ENCODE results near the gene TKFC.

Gene TKFC

DNA sequence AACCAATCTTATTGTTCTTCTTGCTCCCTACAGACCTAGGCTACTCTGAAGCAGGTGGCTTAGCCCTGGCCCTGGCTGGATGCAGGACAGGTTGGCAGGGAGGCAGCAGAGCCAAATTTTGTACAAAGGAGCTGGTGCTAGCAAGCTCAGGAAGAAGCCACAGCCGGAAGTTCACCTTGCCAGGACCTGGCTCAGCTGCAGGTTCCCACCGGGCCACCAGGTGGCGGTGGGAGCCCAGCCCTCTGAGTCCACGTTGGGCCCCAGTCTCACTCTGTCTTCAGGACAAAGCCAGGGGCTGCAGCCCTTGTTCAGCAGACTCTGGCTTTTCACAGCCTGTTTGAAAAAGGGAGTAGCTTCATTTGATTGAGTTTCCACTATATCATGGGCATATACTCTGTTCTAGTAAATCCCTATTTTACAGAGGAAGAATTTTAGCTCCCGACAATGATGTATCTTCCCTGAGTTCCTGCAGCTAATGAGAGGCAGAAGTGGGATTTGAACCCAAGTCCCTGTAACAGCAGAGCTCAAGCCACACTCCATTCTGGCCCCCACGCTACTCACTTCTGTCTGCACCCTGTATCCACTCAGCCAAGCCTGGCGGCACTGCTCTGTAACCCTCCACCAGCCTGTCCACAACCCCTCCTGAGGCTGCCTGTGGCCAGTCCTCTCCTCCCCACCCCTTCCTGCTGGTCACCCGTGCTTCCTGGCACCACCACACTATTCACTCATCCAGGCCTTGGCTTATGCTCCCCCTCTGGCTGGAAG, 3.3 kb downstream of the TKFC start (continued):
- TF ChIP-seq, protein P1, sequence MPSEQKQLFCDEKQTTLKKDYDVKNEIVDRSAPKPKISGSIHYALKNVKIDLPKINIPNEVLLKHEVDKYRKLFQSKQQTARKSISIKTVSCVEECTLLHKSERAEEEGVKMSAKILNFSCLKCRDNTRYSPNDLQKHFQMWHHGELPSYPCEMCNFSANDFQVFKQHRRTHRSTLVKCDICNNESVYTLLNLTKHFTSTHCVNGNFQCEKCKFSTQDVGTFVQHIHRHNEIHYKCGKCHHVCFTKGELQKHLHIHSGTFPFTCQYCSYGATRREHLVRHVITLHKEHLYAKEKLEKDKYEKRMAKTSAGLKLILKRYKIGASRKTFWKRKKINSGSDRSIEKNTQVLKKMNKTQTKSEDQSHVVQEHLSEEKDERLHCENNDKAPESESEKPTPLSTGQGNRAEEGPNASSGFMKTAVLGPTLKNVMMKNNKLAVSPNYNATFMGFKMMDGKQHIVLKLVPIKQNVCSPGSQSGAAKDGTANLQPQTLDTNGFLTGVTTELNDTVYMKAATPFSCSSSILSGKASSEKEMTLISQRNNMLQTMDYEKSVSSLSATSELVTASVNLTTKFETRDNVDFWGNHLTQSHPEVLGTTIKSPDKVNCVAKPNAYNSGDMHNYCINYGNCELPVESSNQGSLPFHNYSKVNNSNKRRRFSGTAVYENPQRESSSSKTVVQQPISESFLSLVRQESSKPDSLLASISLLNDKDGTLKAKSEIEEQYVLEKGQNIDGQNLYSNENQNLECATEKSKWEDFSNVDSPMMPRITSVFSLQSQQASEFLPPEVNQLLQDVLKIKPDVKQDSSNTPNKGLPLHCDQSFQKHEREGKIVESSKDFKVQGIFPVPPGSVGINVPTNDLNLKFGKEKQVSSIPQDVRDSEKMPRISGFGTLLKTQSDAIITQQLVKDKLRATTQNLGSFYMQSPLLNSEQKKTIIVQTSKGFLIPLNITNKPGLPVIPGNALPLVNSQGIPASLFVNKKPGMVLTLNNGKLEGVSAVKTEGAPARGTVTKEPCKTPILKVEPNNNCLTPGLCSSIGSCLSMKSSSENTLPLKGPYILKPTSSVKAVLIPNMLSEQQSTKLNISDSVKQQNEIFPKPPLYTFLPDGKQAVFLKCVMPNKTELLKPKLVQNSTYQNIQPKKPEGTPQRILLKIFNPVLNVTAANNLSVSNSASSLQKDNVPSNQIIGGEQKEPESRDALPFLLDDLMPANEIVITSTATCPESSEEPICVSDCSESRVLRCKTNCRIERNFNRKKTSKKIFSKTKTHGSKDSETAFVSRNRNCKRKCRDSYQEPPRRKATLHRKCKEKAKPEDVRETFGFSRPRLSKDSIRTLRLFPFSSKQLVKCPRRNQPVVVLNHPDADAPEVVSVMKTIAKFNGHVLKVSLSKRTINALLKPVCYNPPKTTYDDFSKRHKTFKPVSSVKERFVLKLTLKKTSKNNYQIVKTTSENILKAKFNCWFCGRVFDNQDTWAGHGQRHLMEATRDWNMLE (tag by site-specific recombination; conservative IDR thresholded peaks at IDR 0.05; ENCODE audit: low read depth): peak; percentile 59
- TF ChIP-seq, protein P2, sequence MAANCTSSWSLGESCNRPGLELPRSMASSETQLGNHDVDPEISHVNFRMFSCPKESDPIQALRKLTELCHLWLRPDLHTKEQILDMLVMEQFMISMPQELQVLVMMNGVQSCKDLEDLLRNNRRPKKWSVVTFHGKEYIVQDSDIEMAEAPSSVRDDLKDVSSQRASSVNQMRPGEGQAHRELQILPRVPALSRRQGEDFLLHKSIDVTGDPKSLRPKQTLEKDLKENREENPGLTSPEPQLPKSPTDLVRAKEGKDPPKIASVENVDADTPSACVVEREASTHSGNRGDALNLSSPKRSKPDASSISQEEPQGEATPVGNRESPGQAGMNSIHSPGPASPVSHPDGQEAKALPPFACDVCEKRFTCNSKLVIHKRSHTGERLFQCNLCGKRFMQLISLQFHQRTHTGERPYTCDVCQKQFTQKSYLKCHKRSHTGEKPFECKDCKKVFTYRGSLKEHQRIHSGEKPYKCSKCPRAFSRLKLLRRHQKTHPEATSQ (tag by site-specific recombination; IDR thresholded peaks at IDR 0.05): no peak
- TF ChIP-seq ZSCAN30 (tag by site-specific recombination; IDR thresholded peaks at IDR 0.05) (peak; percentile 49; the same call in 1 of the 2 replicates), ZNF654 (tag by site-specific recombination; IDR thresholded peaks at IDR 0.05; ENCODE audit: low read depth) (peak; percentile 61), ZFP69B (tag by site-specific recombination; IDR thresholded peaks at IDR 0.05) (peak; percentile 50; the same call in 1 of the 2 replicates)
- TF ChIP-seq, protein P3, sequence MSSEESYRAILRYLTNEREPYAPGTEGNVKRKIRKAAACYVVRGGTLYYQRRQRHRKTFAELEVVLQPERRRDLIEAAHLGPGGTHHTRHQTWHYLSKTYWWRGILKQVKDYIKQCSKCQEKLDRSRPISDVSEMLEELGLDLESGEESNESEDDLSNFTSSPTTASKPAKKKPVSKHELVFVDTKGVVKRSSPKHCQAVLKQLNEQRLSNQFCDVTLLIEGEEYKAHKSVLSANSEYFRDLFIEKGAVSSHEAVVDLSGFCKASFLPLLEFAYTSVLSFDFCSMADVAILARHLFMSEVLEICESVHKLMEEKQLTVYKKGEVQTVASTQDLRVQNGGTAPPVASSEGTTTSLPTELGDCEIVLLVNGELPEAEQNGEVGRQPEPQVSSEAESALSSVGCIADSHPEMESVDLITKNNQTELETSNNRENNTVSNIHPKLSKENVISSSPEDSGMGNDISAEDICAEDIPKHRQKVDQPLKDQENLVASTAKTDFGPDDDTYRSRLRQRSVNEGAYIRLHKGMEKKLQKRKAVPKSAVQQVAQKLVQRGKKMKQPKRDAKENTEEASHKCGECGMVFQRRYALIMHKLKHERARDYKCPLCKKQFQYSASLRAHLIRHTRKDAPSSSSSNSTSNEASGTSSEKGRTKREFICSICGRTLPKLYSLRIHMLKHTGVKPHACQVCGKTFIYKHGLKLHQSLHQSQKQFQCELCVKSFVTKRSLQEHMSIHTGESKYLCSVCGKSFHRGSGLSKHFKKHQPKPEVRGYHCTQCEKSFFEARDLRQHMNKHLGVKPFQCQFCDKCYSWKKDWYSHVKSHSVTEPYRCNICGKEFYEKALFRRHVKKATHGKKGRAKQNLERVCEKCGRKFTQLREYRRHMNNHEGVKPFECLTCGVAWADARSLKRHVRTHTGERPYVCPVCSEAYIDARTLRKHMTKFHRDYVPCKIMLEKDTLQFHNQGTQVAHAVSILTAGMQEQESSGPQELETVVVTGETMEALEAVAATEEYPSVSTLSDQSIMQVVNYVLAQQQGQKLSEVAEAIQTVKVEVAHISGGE (tag by site-specific recombination; conservative IDR thresholded peaks at IDR 0.05; ENCODE audit: low read depth): peak; percentile 35; the same call in 1 of the 2 replicates
- TF ChIP-seq, protein P4, sequence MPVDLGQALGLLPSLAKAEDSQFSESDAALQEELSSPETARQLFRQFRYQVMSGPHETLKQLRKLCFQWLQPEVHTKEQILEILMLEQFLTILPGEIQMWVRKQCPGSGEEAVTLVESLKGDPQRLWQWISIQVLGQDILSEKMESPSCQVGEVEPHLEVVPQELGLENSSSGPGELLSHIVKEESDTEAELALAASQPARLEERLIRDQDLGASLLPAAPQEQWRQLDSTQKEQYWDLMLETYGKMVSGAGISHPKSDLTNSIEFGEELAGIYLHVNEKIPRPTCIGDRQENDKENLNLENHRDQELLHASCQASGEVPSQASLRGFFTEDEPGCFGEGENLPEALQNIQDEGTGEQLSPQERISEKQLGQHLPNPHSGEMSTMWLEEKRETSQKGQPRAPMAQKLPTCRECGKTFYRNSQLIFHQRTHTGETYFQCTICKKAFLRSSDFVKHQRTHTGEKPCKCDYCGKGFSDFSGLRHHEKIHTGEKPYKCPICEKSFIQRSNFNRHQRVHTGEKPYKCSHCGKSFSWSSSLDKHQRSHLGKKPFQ (tag by site-specific recombination; IDR thresholded peaks at IDR 0.05): no peak

DNA sequence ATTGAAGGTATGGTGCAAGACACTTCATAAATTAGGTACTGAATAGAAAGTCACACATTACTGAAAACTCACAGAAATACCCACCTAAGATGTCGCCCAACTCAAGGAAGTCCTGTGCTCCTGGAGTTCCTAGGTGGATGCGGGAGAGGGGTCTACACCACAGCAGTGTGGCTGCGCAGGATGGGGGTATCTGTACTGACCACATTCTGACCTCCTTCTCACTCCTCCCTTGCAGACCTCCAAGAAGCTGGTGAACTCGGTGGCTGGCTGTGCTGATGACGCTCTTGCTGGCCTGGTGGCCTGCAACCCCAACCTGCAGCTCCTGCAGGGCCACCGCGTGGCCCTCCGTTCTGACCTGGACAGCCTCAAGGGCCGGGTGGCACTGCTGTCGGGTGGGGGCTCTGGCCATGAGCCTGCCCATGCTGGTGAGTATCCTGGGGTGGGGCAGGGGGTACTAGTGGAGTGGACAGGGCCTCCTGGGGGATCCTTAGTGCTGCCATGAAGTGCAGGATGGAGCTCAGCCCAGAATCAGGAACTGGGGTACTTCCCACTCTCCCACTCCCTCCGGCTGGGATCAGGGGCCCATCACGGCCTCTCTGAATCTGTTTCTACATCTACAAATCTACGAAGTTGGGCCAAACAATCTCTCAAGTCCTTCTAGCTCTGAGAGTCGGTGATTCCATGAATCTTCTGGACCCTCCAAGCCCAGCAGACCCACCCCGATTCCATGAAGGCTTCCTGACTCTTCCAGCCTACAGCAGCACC, 4.9 kb downstream of the TKFC start:
- peaks cover 0 to 40% of the 10 kb centered on the region in 2 experiments; a peak in 1 of 3 replicates for H3K36me3 ChIP-seq (ENCODE audit: control insufficient read depth in 2 of 2, insufficient read depth in 1 of 2, low read length in 2 of 2)
- H3K9me3 ChIP-seq (ENCODE audit: control insufficient read depth, insufficient read depth, low read depth, low read length): no peaks in the 10 kb centered on the region
- ChIA-PET POLR2A (interaction anchor here (2.8 kb wide), 1 partner anchor 55 kb away, joined by 13 read pairs; the partner anchor contains the start of gene TMEM216), CTCF (interaction anchor here (2.2 to 6.0 kb wide), 3 partner anchors 11 to 46 kb away, joined by 23 to 210 read pairs (median 69); partner anchors contain the start of genes CYB561A3 and TMEM138)
- H3K4me3 ChIP-seq (ENCODE audit: low read depth, low read length): no peak overlapping the region
- H3K27ac ChIP-seq (ENCODE audit: extremely low read depth, low read depth, low read length): no peak overlapping the region
- H3K4me1 ChIP-seq (ENCODE audit: control insufficient read depth, insufficient read depth, low read length): no peaks in the 10 kb centered on the region
- TF ChIP-seq, protein P5, sequence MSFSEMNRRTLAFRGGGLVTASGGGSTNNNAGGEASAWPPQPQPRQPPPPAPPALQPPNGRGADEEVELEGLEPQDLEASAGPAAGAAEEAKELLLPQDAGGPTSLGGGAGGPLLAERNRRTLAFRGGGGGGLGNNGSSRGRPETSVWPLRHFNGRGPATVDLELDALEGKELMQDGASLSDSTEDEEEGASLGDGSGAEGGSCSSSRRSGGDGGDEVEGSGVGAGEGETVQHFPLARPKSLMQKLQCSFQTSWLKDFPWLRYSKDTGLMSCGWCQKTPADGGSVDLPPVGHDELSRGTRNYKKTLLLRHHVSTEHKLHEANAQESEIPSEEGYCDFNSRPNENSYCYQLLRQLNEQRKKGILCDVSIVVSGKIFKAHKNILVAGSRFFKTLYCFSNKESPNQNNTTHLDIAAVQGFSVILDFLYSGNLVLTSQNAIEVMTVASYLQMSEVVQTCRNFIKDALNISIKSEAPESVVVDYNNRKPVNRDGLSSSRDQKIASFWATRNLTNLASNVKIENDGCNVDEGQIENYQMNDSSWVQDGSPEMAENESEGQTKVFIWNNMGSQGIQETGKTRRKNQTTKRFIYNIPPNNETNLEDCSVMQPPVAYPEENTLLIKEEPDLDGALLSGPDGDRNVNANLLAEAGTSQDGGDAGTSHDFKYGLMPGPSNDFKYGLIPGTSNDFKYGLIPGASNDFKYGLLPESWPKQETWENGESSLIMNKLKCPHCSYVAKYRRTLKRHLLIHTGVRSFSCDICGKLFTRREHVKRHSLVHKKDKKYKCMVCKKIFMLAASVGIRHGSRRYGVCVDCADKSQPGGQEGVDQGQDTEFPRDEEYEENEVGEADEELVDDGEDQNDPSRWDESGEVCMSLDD (tag by site-specific recombination; IDR thresholded peaks at IDR 0.05): no peak
- TF ChIP-seq ZNF19 (tag by site-specific recombination; IDR thresholded peaks at IDR 0.05; ENCODE audit: low read depth) (no peak), GFI1B (tag by site-specific recombination; IDR thresholded peaks at IDR 0.05) (no peak), ZNF521 (tag by site-specific recombination; IDR thresholded peaks at IDR 0.05) (no peak), ZNF416 (tag by site-specific recombination; IDR thresholded peaks at IDR 0.05) (no peak), ZNF629 (tag by site-specific recombination; IDR thresholded peaks at IDR 0.05) (no peak), ZNF670 (tag by site-specific recombination; IDR thresholded peaks at IDR 0.05; ENCODE audit: low read depth) (no peak)
- TF ChIP-seq, protein P6, sequence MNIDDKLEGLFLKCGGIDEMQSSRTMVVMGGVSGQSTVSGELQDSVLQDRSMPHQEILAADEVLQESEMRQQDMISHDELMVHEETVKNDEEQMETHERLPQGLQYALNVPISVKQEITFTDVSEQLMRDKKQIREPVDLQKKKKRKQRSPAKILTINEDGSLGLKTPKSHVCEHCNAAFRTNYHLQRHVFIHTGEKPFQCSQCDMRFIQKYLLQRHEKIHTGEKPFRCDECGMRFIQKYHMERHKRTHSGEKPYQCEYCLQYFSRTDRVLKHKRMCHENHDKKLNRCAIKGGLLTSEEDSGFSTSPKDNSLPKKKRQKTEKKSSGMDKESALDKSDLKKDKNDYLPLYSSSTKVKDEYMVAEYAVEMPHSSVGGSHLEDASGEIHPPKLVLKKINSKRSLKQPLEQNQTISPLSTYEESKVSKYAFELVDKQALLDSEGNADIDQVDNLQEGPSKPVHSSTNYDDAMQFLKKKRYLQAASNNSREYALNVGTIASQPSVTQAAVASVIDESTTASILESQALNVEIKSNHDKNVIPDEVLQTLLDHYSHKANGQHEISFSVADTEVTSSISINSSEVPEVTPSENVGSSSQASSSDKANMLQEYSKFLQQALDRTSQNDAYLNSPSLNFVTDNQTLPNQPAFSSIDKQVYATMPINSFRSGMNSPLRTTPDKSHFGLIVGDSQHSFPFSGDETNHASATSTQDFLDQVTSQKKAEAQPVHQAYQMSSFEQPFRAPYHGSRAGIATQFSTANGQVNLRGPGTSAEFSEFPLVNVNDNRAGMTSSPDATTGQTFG (tag by site-specific recombination; IDR thresholded peaks at IDR 0.05; ENCODE audit: borderline replicate concordance): no peak

Data from HEK293 (cell line).